HuH-7.5 (cell line): ENCODE results near the gene PSMD7.
A peak's percentile ranks its signal among the peaks of the same experiment; 100 is the strongest.
"Not testable (repeated sequence)": the region's sequence is repeated elsewhere in the genome, so short reads cannot be mapped to it uniquely, and the experiment has no call there.

Experiments used
- DNase-seq: peaks from one replicate; pipeline ENCODE4 v3.0.0; 2011; ENCODE audit warnings: low spot score

The PSMD7 gene

GRCh38 chr16:74297145-74297665 is 591 bp downstream of the PSMD7 start:
- peak; percentile 27 for DNase-seq

GRCh38 chr16:74298104-74298503 is 1.5 kb downstream of the PSMD7 start:
- no peak for DNase-seq

GRCh38 chr16:74302341-74302740 is 5.7 kb downstream of the PSMD7 start:
- no peak for DNase-seq

GRCh38 chr16:74304164-74304834 is 7.7 kb downstream of the PSMD7 start:
- DNase-seq = peak; percentile 23

GRCh38 chr16:74304835-74305176 is 8.2 kb downstream of the PSMD7 start:
- DNase-seq = no peak

GRCh38 chr16:74305281-74305680 is 8.7 kb downstream of the PSMD7 start:
- DNase-seq = no peak

- DNase-seq = no peak
These were observed 9.6 kb downstream of the PSMD7 start for GRCh38 chr16:74305978-74306784.

GRCh38 chr16:74307383-74307782 is 10.8 kb downstream of the PSMD7 start:
- DNase-seq = no peak

- DNase-seq = peak; percentile 34
These were observed 13.5 kb downstream of the PSMD7 start for GRCh38 chr16:74309789-74310781.

GRCh38 chr16:74315059-74315458 is 18.4 kb downstream of the PSMD7 start:
- no peak for DNase-seq

- no peak for DNase-seq
These were observed 24.1 kb downstream of the PSMD7 start for GRCh38 chr16:74320707-74321106.

- no peak for DNase-seq
These were observed 24.7 kb downstream of the PSMD7 start for GRCh38 chr16:74321356-74321755.

- DNase-seq = no peak
These were observed 25.7 kb downstream of the PSMD7 start for GRCh38 chr16:74322301-74322710.

- not testable (repeated sequence) for DNase-seq
These were observed 28.2 kb downstream of the PSMD7 start for GRCh38 chr16:74324777-74325176.

- DNase-seq = no peak
These were observed 29.0 kb downstream of the PSMD7 start for GRCh38 chr16:74325641-74326040.

- DNase-seq = not testable (repeated sequence)
These were observed 31.7 kb downstream of the PSMD7 start for GRCh38 chr16:74328346-74328745.

- not testable (repeated sequence) for DNase-seq
These were observed 35.9 kb downstream of the PSMD7 start for GRCh38 chr16:74332469-74332868.

GRCh38 chr16:74337506-74337905 is 40.9 kb downstream of the PSMD7 start:
- DNase-seq = not testable (repeated sequence)

GRCh38 chr16:74339226-74339625 is 42.6 kb downstream of the PSMD7 start:
- not testable (repeated sequence) for DNase-seq

- DNase-seq = not testable (repeated sequence)
These were observed 56.4 kb downstream of the PSMD7 start for GRCh38 chr16:74353038-74353437.
